ENCODE results near the gene P2RY6.
A peak's percentile ranks its signal among the peaks of the same experiment; 100 is the strongest.

P2RY6 gene

GRCh38 chr11:73307323-73308002 is 35.3 kb downstream of the P2RY6 start:
- peak overlapping the region; percentile 75 for H4K91ac ChIP-seq (ENCODE audit: low read depth, low read length, poor library complexity)
- peak overlapping the region; percentile 99 for H3K23ac ChIP-seq (ENCODE audit: low read depth, low read length, poor library complexity)
- no peak overlapping the region for H2BK15ac ChIP-seq (ENCODE audit: low read length)
- H2BK120ac ChIP-seq (ENCODE audit: low read depth, low read length): peak overlapping the region; percentile 100
- H2BK5ac ChIP-seq (ENCODE audit: low read length): peak overlapping the region; percentile 100
- peak overlapping the region; percentile 100 for H3K4me2 ChIP-seq (ENCODE audit: insufficient read depth, low read length, poor library complexity, severe bottlenecking)
- H3K27ac ChIP-seq (replicated peaks; ENCODE audit: low read length): peak overlapping the region; percentile 100
- H3K27me3 ChIP-seq (ENCODE audit: control insufficient read depth in 3 of 3, insufficient read depth in 3 of 3, low read depth in 1 of 3, low read length in 3 of 3): no peaks in the 10 kb centered on the region
- peaks cover 6 to 24% of the 10 kb centered on the region in 2 donors for H3K36me3 ChIP-seq (replicated peaks in 1 of 2; ENCODE audit: control insufficient read depth in 2 of 2, insufficient read depth in 2 of 2, low read length in 2 of 2)
- H3K4ac ChIP-seq (ENCODE audit: low read length): peak overlapping the region; percentile 100
- H2AK5ac ChIP-seq (ENCODE audit: low read depth, low read length): peak overlapping the region; percentile 50
- H3K4me1 ChIP-seq (ENCODE audit: control insufficient read depth in 2 of 2, insufficient read depth in 1 of 2, low read depth in 1 of 2, low read length in 2 of 2): peaks cover 20 to 34% of the 10 kb centered on the region in 2 donors
- H4K8ac ChIP-seq (ENCODE audit: low read depth, low read length): no peak overlapping the region
- peak overlapping the region; percentile 97 for H2BK12ac ChIP-seq (ENCODE audit: low read length)
- peak overlapping the region; percentile 100 for H3K18ac ChIP-seq (ENCODE audit: low read length)
- H3K4me3 ChIP-seq (ENCODE audit: low read length in 2 of 2): peak overlapping the region; percentile 57 to 87
- peaks cover 1 to 11% of the 10 kb centered on the region in 2 donors for H3K9me3 ChIP-seq (replicated peaks in 1 of 2; ENCODE audit: control insufficient read depth in 2 of 2, insufficient read depth in 1 of 2, low read depth in 1 of 2, low read length in 2 of 2)
- H3K9ac ChIP-seq (ENCODE audit: low read depth, low read length, poor library complexity): peak overlapping the region; percentile 98
- H2AFZ ChIP-seq (ENCODE audit: low read length): peak overlapping the region; percentile 88
- DNase-seq (ENCODE audit: low spot score): peak; percentile 99
- peaks cover 24% of the 10 kb centered on the region for H3K79me1 ChIP-seq (ENCODE audit: low read depth, low read length)
- WGBS, 2 donors (ENCODE audit: extremely low coverage in 2 of 2, insufficient read length in 2 of 2, insufficient replicate concordance in 1 of 2): no CpG with 5 or more reads among the region's 56 CpGs
- peak overlapping the region; percentile 100 for H3K14ac ChIP-seq (ENCODE audit: low read length)

GRCh38 chr11:73308003-73308960 is 36.1 kb downstream of the P2RY6 start, which contains the start of gene ARHGEF17:
Gene ARHGEF17 (plus strand): TSS chr11:73308276. CDS start chr11:73308639, 363 bp downstream.
- H3K4me1 ChIP-seq (ENCODE audit: control insufficient read depth in 2 of 2, insufficient read depth in 1 of 2, low read depth in 1 of 2, low read length in 2 of 2): peaks cover 25 to 42% of the 10 kb centered on the region in 2 donors
- H4K8ac ChIP-seq (ENCODE audit: low read depth, low read length): no peak within 1 kb of the TSS
- peaks cover 1 to 11% of the 10 kb centered on the region in 2 donors for H3K9me3 ChIP-seq (replicated peaks in 1 of 2; ENCODE audit: control insufficient read depth in 2 of 2, insufficient read depth in 1 of 2, low read depth in 1 of 2, low read length in 2 of 2)
- H3K4ac ChIP-seq (ENCODE audit: low read length): peak within 1 kb of the TSS; percentile 100
- H3K23ac ChIP-seq (ENCODE audit: low read depth, low read length, poor library complexity): peak within 1 kb of the TSS; percentile 99
- H3K4me3 ChIP-seq (ENCODE audit: low read length in 2 of 2): peak within 1 kb of the TSS; percentile 57 to 94
- peak within 1 kb of the TSS; percentile 100 for H3K18ac ChIP-seq (ENCODE audit: low read length)
- no peaks in the 10 kb centered on the region for H3K27me3 ChIP-seq (ENCODE audit: control insufficient read depth in 3 of 3, insufficient read depth in 3 of 3, low read depth in 1 of 3, low read length in 3 of 3)
- H3K79me1 ChIP-seq (ENCODE audit: low read depth, low read length): peaks cover 28% of the 10 kb centered on the region
- no CpG with 5 or more reads among the region's 105 CpGs for WGBS, 2 donors (ENCODE audit: extremely low coverage in 2 of 2, insufficient read length in 2 of 2, insufficient replicate concordance in 1 of 2)
- peak within 1 kb of the TSS; percentile 86 for H4K91ac ChIP-seq (ENCODE audit: low read depth, low read length, poor library complexity)
- peak; percentile 90 for DNase-seq (ENCODE audit: low spot score)
- H2AFZ ChIP-seq (ENCODE audit: low read length): peak within 1 kb of the TSS; percentile 88
- H3K36me3 ChIP-seq (replicated peaks in 1 of 2; ENCODE audit: control insufficient read depth in 2 of 2, insufficient read depth in 2 of 2, low read length in 2 of 2): peaks cover 6 to 29% of the 10 kb centered on the region in 2 donors
- H3K9ac ChIP-seq (ENCODE audit: low read depth, low read length, poor library complexity): peak within 1 kb of the TSS; percentile 98
- H3K4me2 ChIP-seq (ENCODE audit: insufficient read depth, low read length, poor library complexity, severe bottlenecking): peak within 1 kb of the TSS; percentile 100
- H3K27ac ChIP-seq (replicated peaks; ENCODE audit: low read length): peak within 1 kb of the TSS; percentile 100
- peak within 1 kb of the TSS; percentile 100 for H2BK5ac ChIP-seq (ENCODE audit: low read length)
- H2BK120ac ChIP-seq (ENCODE audit: low read depth, low read length): peak within 1 kb of the TSS; percentile 100
- H2AK5ac ChIP-seq (ENCODE audit: low read depth, low read length): peak within 1 kb of the TSS; percentile 87
- H3K14ac ChIP-seq (ENCODE audit: low read length): peak within 1 kb of the TSS; percentile 100
- peak within 1 kb of the TSS; percentile 97 for H2BK12ac ChIP-seq (ENCODE audit: low read length)
- H2BK15ac ChIP-seq (ENCODE audit: low read length): peak within 1 kb of the TSS; percentile 82

- Histone ChIP-seq H2BK120ac (ENCODE audit: low read depth, low read length) (peak overlapping the region; percentile 82), H3K14ac (ENCODE audit: low read length) (peak overlapping the region; percentile 67), H2BK12ac (ENCODE audit: low read length) (peak overlapping the region; percentile 5), H3K27ac (replicated peaks; ENCODE audit: low read length) (peak overlapping the region; percentile 100), H3K23ac (ENCODE audit: low read depth, low read length, poor library complexity) (peak overlapping the region; percentile 74), H2BK5ac (ENCODE audit: low read length) (peak overlapping the region; percentile 100), H3K4me2 (ENCODE audit: insufficient read depth, low read length, poor library complexity, severe bottlenecking) (peak overlapping the region; percentile 93), H3K4me3 (ENCODE audit: low read length in 2 of 2) (peak overlapping the region; percentile 57 to 94), H3K79me1 (ENCODE audit: low read depth, low read length) (peaks cover 36% of the 10 kb centered on the region), H3K27me3 (ENCODE audit: control insufficient read depth in 3 of 3, insufficient read depth in 3 of 3, low read depth in 1 of 3, low read length in 3 of 3) (no peaks in the 10 kb centered on the region), H2AK5ac (ENCODE audit: low read depth, low read length) (peak overlapping the region; percentile 87), H3K4ac (ENCODE audit: low read length) (peak overlapping the region; percentile 92), H2AFZ (ENCODE audit: low read length) (peak overlapping the region; percentile 88), H4K8ac (ENCODE audit: low read depth, low read length) (no peak overlapping the region), H2BK15ac (ENCODE audit: low read length) (peak overlapping the region; percentile 82), H3K9ac (ENCODE audit: low read depth, low read length, poor library complexity) (peak overlapping the region; percentile 97), H3K9me3 (replicated peaks in 1 of 2; ENCODE audit: control insufficient read depth in 2 of 2, insufficient read depth in 1 of 2, low read depth in 1 of 2, low read length in 2 of 2) (peaks cover 0 to 11% of the 10 kb centered on the region in 2 donors), H4K91ac (ENCODE audit: low read depth, low read length, poor library complexity) (peak overlapping the region; percentile 86), H3K4me1 (ENCODE audit: control insufficient read depth in 2 of 2, insufficient read depth in 1 of 2, low read depth in 1 of 2, low read length in 2 of 2) (peaks cover 32 to 51% of the 10 kb centered on the region in 2 donors), H3K18ac (ENCODE audit: low read length) (peak overlapping the region; percentile 99), H3K36me3 (replicated peaks in 1 of 2; ENCODE audit: control insufficient read depth in 2 of 2, insufficient read depth in 2 of 2, low read length in 2 of 2) (peaks cover 12 to 39% of the 10 kb centered on the region in 2 donors)
- peak; percentile 78 for DNase-seq (ENCODE audit: low spot score)
- no CpG with 5 or more reads among the region's 78 CpGs for WGBS, 2 donors (ENCODE audit: extremely low coverage in 2 of 2, insufficient read length in 2 of 2, insufficient replicate concordance in 1 of 2)
Observed at GRCh38 chr11:73308961-73309919, 37.1 kb downstream of the P2RY6 start.

Measured in neuronal stem cell (in vitro differentiated cells).